H1 (cell line): ENCODE results near the gene SLC25A47. TPM values are rescaled to one million over a fixed set of nuclear protein-coding genes. Genes with fewer than 3 reads are reported as not detected.
A peak's percentile ranks its signal among the peaks of the same experiment; 100 is the strongest.

Source experiments
- CTCF ChIA-PET: fragments of 300-600 bp; sonication (Branson Sonifier 250); formaldehyde crosslinking; loops from one replicate; lab custom pipeline; 2021; ENCODE audit not compliant: partially characterized antibody; lab: Charles Lee
- POLR2A ChIA-PET: fragments of 300-600 bp; sonication (Branson Sonifier 250); formaldehyde crosslinking; loops from one replicate; lab custom pipeline; 2021; ENCODE audit warnings: inconsistent platforms; ENCODE audit not compliant: partially characterized antibody; lab: Charles Lee
- DNase-seq, 2 experiments: peaks; one replicate each; pipeline versions ENCODE4 v3.0.0 to v3.0.0-alpha.2; 2010 to 2022; ENCODE audit warnings: low spot score in 2 of 2, low read depth in 1 of 2, mixed read lengths in 1 of 2
- FAIRE-seq: peaks from 2 replicates; lab custom pipeline; 2011; peaks lifted over from hg19 to GRCh38; lab: Jason Lieb, UNC
- H2AFZ ChIP-seq: 2 replicates; pipeline ENCODE4 v1.8.1; 2012; ENCODE audit warnings: low read length, inconsistent platforms
- H2AK5ac ChIP-seq: 2 replicates; pipeline ENCODE4 v1.6.1; 2013; ENCODE audit warnings: low read depth, low read length
- H2BK120ac ChIP-seq: replicated peaks from 2 replicates; pipeline ENCODE3; 2013; ENCODE audit warnings: low read depth, low read length, inconsistent platforms
- H2BK12ac ChIP-seq: 2 replicates; pipeline ENCODE4 v1.6.1; 2013; ENCODE audit warnings: low read depth, low read length
- H2BK15ac ChIP-seq: 2 replicates; pipeline ENCODE4 v1.6.1; 2013; ENCODE audit warnings: low read length
- H2BK20ac ChIP-seq: 2 replicates; pipeline ENCODE4 v1.6.1; 2013; ENCODE audit warnings: low read length
- H2BK5ac ChIP-seq: 2 replicates; pipeline ENCODE4 v1.6.1; 2013; ENCODE audit warnings: low read depth, low read length
- H3K14ac ChIP-seq: 2 replicates; pipeline ENCODE4 v1.6.1; 2013; ENCODE audit warnings: inconsistent platforms; ENCODE audit not compliant: insufficient read length
- H3K18ac ChIP-seq: 2 replicates; pipeline ENCODE4 v1.6.1; 2013; ENCODE audit warnings: low read length; ENCODE audit errors: extremely low read depth
- H3K23ac ChIP-seq: 2 replicates; pipeline ENCODE4 v1.6.1; 2013; ENCODE audit warnings: inconsistent platforms; ENCODE audit not compliant: insufficient read length
- H3K23me2 ChIP-seq: 2 replicates; pipeline ENCODE4 v1.6.1; 2013; ENCODE audit warnings: low read depth, low read length
- H3K27ac ChIP-seq: 2 replicates; pipeline ENCODE4 v1.6.1; 2011; ENCODE audit warnings: low read depth, low read length, inconsistent platforms
- H3K27me3 ChIP-seq, 4 experiments: replicated peaks in 1 of 4; 1 replicate in 1 of 4; 2 replicates in 3 of 4; pipeline versions ENCODE4 v1.6.1 to v1.8.1; 2011 to 2013; ENCODE audit warnings: low read length in 3 of 4, mild to moderate bottlenecking in 3 of 4, inconsistent platforms in 2 of 4, mixed read lengths in 2 of 4, moderate library complexity in 1 of 4; ENCODE audit not compliant: control insufficient read depth in 3 of 4, insufficient read depth in 3 of 4; ENCODE audit errors: extremely low read depth in 1 of 4
- H3K36me3 ChIP-seq, 4 experiments: 2 replicates each; pipeline versions ENCODE4 v1.6.1 to v1.8.1; 2011 to 2013; ENCODE audit warnings: mild to moderate bottlenecking in 4 of 4, low read length in 3 of 4, moderate library complexity in 2 of 4, control low read depth in 1 of 4, inconsistent platforms in 1 of 4; ENCODE audit not compliant: insufficient read depth in 4 of 4, control insufficient read depth in 2 of 4
- H3K4ac ChIP-seq: replicated peaks from 2 replicates; pipeline ENCODE3; 2013; ENCODE audit warnings: low read length, low read depth, mixed read lengths, inconsistent platforms; ENCODE audit not compliant: insufficient read length
- H3K4me1 ChIP-seq, 4 experiments: replicated peaks in 1 of 4; 1 replicate in 1 of 4; 2 replicates in 3 of 4; pipeline versions ENCODE4 v1.6.1 to v1.8.1; 2011 to 2013; ENCODE audit warnings: low read length in 3 of 4, inconsistent platforms in 2 of 4, mixed read lengths in 1 of 4; ENCODE audit not compliant: insufficient read depth in 4 of 4, control insufficient read depth in 3 of 4
- H3K4me2 ChIP-seq, 2 experiments: 2 replicates each; pipeline versions ENCODE4 v1.6.1 to v1.8.1; 2011 to 2013; ENCODE audit warnings: low read depth in 2 of 2, low read length in 2 of 2, control low read depth in 1 of 2, inconsistent platforms in 1 of 2, mild to moderate bottlenecking in 1 of 2; ENCODE audit not compliant: insufficient read depth in 1 of 2
- H3K4me3 ChIP-seq, 4 experiments: fragments of 200-600, 300-600 bp in 1 of 4; sonication (generic), shearing (Covaris generic), sonication (Bioruptor Twin) in 1 of 4; 2 replicates each; pipeline versions ENCODE4 v1.5.1 to v1.8.1; 2011 to 2016; ENCODE audit warnings: low read length in 4 of 4, low read depth in 3 of 4, control low read depth in 2 of 4, inconsistent platforms in 2 of 4, mild to moderate bottlenecking in 2 of 4, mixed read lengths in 1 of 4, moderate library complexity in 1 of 4; ENCODE audit not compliant: insufficient read depth in 2 of 4; ENCODE audit errors: extremely low read depth in 1 of 4
- H3K56ac ChIP-seq: replicated peaks from 2 replicates; pipeline ENCODE3; 2013; ENCODE audit warnings: low read depth, mild to moderate bottlenecking, mixed read lengths, low read length, inconsistent platforms; ENCODE audit not compliant: insufficient read length
- H3K79me1 ChIP-seq: 2 replicates; pipeline ENCODE4 v1.6.1; 2013; ENCODE audit warnings: low read depth, low read length, control low read depth
- H3K79me2 ChIP-seq, 2 experiments: 2 replicates each; pipeline versions ENCODE4 v1.6.1 to v1.8.1; 2012 to 2013; ENCODE audit warnings: low read length in 2 of 2, mild to moderate bottlenecking in 2 of 2, inconsistent platforms in 1 of 2; ENCODE audit not compliant: insufficient read depth in 2 of 2, control insufficient read depth in 1 of 2
- H3K9ac ChIP-seq, 4 experiments: replicated peaks in 1 of 4; 1 replicate in 1 of 4; 2 replicates in 3 of 4; pipeline versions ENCODE4 v1.6.1 to v1.8.1; 2011 to 2013; ENCODE audit warnings: low read depth in 3 of 4, low read length in 3 of 4, control low read depth in 2 of 4, mild to moderate bottlenecking in 2 of 4, moderate library complexity in 2 of 4, inconsistent platforms in 1 of 4; ENCODE audit errors: extremely low read depth in 1 of 4
- H3K9me3 ChIP-seq, 2 experiments: 2 replicates each; pipeline versions ENCODE4 v1.6.1 to v1.8.1; 2012 to 2013; ENCODE audit warnings: mild to moderate bottlenecking in 2 of 2, moderate library complexity in 2 of 2, control low read depth in 1 of 2, inconsistent platforms in 1 of 2, low read depth in 1 of 2, low read length in 1 of 2, mixed read lengths in 1 of 2; ENCODE audit not compliant: insufficient read depth in 2 of 2
- H4K20me1 ChIP-seq, 2 experiments: replicated peaks in 1 of 2; 2 replicates each; pipeline versions ENCODE3 to v1.8.1; 2011 to 2013; ENCODE audit warnings: inconsistent platforms in 2 of 2, low read length in 2 of 2, mild to moderate bottlenecking in 1 of 2; ENCODE audit not compliant: insufficient read depth in 2 of 2, control insufficient read depth in 1 of 2
- H4K5ac ChIP-seq: 2 replicates; pipeline ENCODE4 v1.6.1; 2013; ENCODE audit warnings: low read length, low read depth, mixed read lengths, inconsistent platforms; ENCODE audit not compliant: insufficient read length
- H4K8ac ChIP-seq: 2 replicates; pipeline ENCODE4 v1.8.0; 2013; ENCODE audit warnings: mild to moderate bottlenecking, moderate library complexity, low read length, inconsistent platforms; ENCODE audit not compliant: insufficient read depth; ENCODE audit errors: extremely low read depth
- H4K91ac ChIP-seq: replicated peaks from 2 replicates; pipeline ENCODE3; 2013; ENCODE audit warnings: low read length, mixed read lengths, inconsistent platforms; ENCODE audit not compliant: insufficient read length
- CREB1 ChIP-seq: IDR thresholded peaks from 2 replicates; pipeline ENCODE4 v1.6.1; 2012; ENCODE audit warnings: inconsistent platforms
- WGBS, 2 experiments: shearing (Covaris generic) in 1 of 2; methylation state at CpG; one replicate each; pipeline versions ENCODE4 v1.1.6 to v1.1.7; 2013 to 2015; ENCODE audit warnings: low lambda C conversion rate in 2 of 2, mixed read lengths in 2 of 2, inconsistent platforms in 1 of 2, low coverage in 1 of 2, missing lambda C conversion rate in 1 of 2; ENCODE audit not compliant: insufficient replicate concordance in 2 of 2, insufficient coverage in 1 of 2, insufficient read length in 1 of 2; ENCODE audit errors: extremely low coverage in 1 of 2, missing lambda C conversion rate in 1 of 2; 5-methylcytosine and 5-hydroxymethylcytosine counted together
- polyA plus RNA-seq, 7 experiments: library from polyadenylated mRNA; depleted of rRNA in 3 of 7; stranded (reverse) in 5 of 7; unstranded in 2 of 7; fragments of >200 nt in 5 of 7; fragments of 200-250 nt in 2 of 7; gene quantifications; 1 replicate in 5 of 7; 2 replicates in 1 of 7; 4 replicates in 1 of 7; pipeline versions ENCODE4 v1.2.1 to v1.2.3, GENCODE V29; 2011 to 2013; ENCODE audit warnings: missing spikeins in 2 of 7, mixed read lengths in 2 of 7
- total RNA-seq: library from RNA; stranded (reverse); fragmentation: NEBNext Ultra II Directional; extraction: Animal tissue kit (Norgen Biotek cat#: 25700); gene quantifications from 2 replicates; pipeline ENCODE4 v1.2.1, GENCODE V29; 2021

Gene SLC25A47
- total and polyA plus RNA-seq, 2 of the 8 experiments (the other 6 are each of a cell fraction or from before 2014, with no cell fraction given): not detected

DNA sequence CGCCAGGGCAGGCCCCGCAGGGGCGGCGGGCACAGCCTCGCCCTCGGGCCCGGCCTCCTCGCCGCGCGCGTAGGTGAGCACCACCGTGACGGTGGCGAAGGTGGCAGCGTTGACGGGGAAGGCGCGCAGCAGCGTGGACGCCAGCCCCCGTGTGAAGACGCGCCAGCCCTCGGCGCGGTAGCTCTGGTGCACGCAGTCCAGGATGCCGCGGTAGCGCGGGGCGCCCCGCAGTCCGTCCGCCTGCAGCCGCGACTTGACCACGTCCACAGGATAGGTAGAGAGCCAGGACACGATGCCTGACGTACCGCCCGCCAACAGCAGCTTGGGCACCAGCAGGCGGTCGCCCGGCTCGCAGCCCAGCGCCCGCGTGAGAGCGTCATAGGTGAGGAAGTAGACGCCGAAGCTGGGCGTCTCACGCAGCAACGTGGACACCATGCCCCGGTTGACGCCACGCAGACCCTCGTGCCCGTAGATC, 30.8 kb upstream of the SLC25A47 start:
- no peak overlapping the region for H3K4me3 ChIP-seq
- CTCF ChIA-PET: interaction anchor here (0.9 to 1.1 kb wide), 3 partner anchors 16 to 100 kb away, joined by 3 to 4 read pairs (median 3); no protein-coding TSS in a partner anchor
- H3K27ac ChIP-seq: no peak overlapping the region; the same call in 1 of the 2 replicates
- no peak overlapping the region for H2BK12ac ChIP-seq
- no peak overlapping the region for H2AFZ ChIP-seq
- no peak overlapping the region for H3K4ac ChIP-seq
- DNase-seq (no peak), FAIRE-seq (no peak)
- no peak overlapping the region for H4K5ac ChIP-seq
- no peak overlapping the region for H4K91ac ChIP-seq
- no peak overlapping the region for H3K23ac ChIP-seq
- peaks cover 5 to 42% (median 22%) of the 10 kb centered on the region in 4 experiments; a peak in 7 of 8 replicates for H3K36me3 ChIP-seq
- H3K9me3 ChIP-seq: no peaks in the 10 kb centered on the region
- peaks cover 0 to 5% (median 3%) of the 10 kb centered on the region in 4 experiments; a peak in 3 of 7 replicates for H3K4me1 ChIP-seq
- H4K8ac ChIP-seq: peak overlapping the region; percentile 42; the same call in 1 of the 2 replicates
- H3K9ac ChIP-seq: no peak overlapping the region
- no peaks in the 10 kb centered on the region for H3K27me3 ChIP-seq
- no peak overlapping the region for H3K14ac ChIP-seq
- no peak overlapping the region for H2BK20ac ChIP-seq
- H3K56ac ChIP-seq: no peak overlapping the region
- H3K79me2 ChIP-seq: peaks cover 0 to 3% of the 10 kb centered on the region in 2 experiments; a peak in 1 of 4 replicates
- H2BK120ac ChIP-seq: no peak overlapping the region
- H2BK15ac ChIP-seq: no peak overlapping the region
- no peak overlapping the region for H2BK5ac ChIP-seq
- peaks cover 17 to 46% of the 10 kb centered on the region in 2 experiments for H4K20me1 ChIP-seq
- H3K23me2 ChIP-seq: no peaks in the 10 kb centered on the region
- H3K18ac ChIP-seq: no peak overlapping the region
- POLR2A ChIA-PET: interaction anchor here (0.9 to 16.0 kb wide), 2 partner anchors 9 to 43 kb away, joined by 3 to 200 read pairs; partner anchors contain the start of gene SLC25A29
- no peak overlapping the region for H2AK5ac ChIP-seq
- 93% methylated on average over 59 of the region's 61 CpGs; no CpG with 5 or more reads in 1 of the 2 experiments for WGBS, 2 experiments
- H3K79me1 ChIP-seq: no peaks in the 10 kb centered on the region; the same call in 1 of the 2 replicates
- H3K4me2 ChIP-seq: no peak overlapping the region
- TF ChIP-seq CREB1: no peak
